ENCODE results near the gene COL4A1.

Gene COL4A1

GRCh38 chr13:110182003-110182402, 125.0 kb downstream of the COL4A1 start:
- no peak overlapping the region for H3K4me3 ChIP-seq (ENCODE audit: low read depth, low read length)
- DNase-seq (ENCODE audit: low read depth) = no peak
- TF ChIP-seq CTCF (IDR thresholded peaks at IDR 0.05; ENCODE audit: control insufficient read depth, extremely low read depth, insufficient read depth) = no peak

- no peak overlapping the region for H3K4me3 ChIP-seq (ENCODE audit: low read depth, low read length)
- no peak for DNase-seq (ENCODE audit: low read depth)
- TF ChIP-seq CTCF (IDR thresholded peaks at IDR 0.05; ENCODE audit: control insufficient read depth, extremely low read depth, insufficient read depth) = no peak
These were observed 127.2 kb downstream of the COL4A1 start for GRCh38 chr13:110179857-110180147.

- no peak overlapping the region for H3K4me3 ChIP-seq (ENCODE audit: low read depth, low read length)
- DNase-seq (ENCODE audit: low read depth) = no peak
- no peak for TF ChIP-seq CTCF (IDR thresholded peaks at IDR 0.05; ENCODE audit: control insufficient read depth, extremely low read depth, insufficient read depth)
These were observed 127.7 kb downstream of the COL4A1 start for GRCh38 chr13:110179116-110179856.

- no peak for TF ChIP-seq CTCF (IDR thresholded peaks at IDR 0.05; ENCODE audit: control insufficient read depth, extremely low read depth, insufficient read depth)
- no peak for DNase-seq (ENCODE audit: low read depth)
- no peak overlapping the region for H3K4me3 ChIP-seq (ENCODE audit: low read depth, low read length)
These were observed 129.2 kb downstream of the COL4A1 start for GRCh38 chr13:110177790-110178189.

GRCh38 chr13:110176431-110176830, 130.5 kb downstream of the COL4A1 start:
- H3K4me3 ChIP-seq (ENCODE audit: low read depth, low read length) = no peak overlapping the region
- no peak for TF ChIP-seq CTCF (IDR thresholded peaks at IDR 0.05; ENCODE audit: control insufficient read depth, extremely low read depth, insufficient read depth)
- DNase-seq (ENCODE audit: low read depth) = no peak

- no peak overlapping the region for H3K4me3 ChIP-seq (ENCODE audit: low read depth, low read length)
- DNase-seq (ENCODE audit: low read depth) = no peak
These were observed 133.6 kb downstream of the COL4A1 start for GRCh38 chr13:110173247-110173818.

More at GRCh38 chr13:110173247-110173818, 133.6 kb downstream of the COL4A1 start:
- no peak for TF ChIP-seq CTCF (IDR thresholded peaks at IDR 0.05; ENCODE audit: control insufficient read depth, extremely low read depth, insufficient read depth)
